ENCODE results near the gene CD248. TPM values are rescaled to one million over a fixed set of nuclear protein-coding genes. Genes with fewer than 3 reads are reported as not detected.

CD248 gene
- polyA plus RNA-seq, 1 experiment = 180 TPM

GRCh38 chr11:66299186-66299585 is 17.7 kb downstream of the CD248 start:
- CTCF ChIA-PET = interaction anchor here (1.1 to 2.3 kb wide), 3 partner anchors 9 to 108 kb away, joined by 3 to 10 read pairs (median 3); no protein-coding TSS in a partner anchor
- Histone ChIP-seq H3K36me3 (ENCODE audit: control insufficient read depth, insufficient read depth, low read length) (no peaks in the 10 kb centered on the region), H3K27me3 (ENCODE audit: control insufficient read depth, insufficient read depth, low read length) (peaks cover 2% of the 10 kb centered on the region), H3K4me3 (ENCODE audit: low read depth, low read length) (no peak overlapping the region)
- TF ChIP-seq, protein P1, sequence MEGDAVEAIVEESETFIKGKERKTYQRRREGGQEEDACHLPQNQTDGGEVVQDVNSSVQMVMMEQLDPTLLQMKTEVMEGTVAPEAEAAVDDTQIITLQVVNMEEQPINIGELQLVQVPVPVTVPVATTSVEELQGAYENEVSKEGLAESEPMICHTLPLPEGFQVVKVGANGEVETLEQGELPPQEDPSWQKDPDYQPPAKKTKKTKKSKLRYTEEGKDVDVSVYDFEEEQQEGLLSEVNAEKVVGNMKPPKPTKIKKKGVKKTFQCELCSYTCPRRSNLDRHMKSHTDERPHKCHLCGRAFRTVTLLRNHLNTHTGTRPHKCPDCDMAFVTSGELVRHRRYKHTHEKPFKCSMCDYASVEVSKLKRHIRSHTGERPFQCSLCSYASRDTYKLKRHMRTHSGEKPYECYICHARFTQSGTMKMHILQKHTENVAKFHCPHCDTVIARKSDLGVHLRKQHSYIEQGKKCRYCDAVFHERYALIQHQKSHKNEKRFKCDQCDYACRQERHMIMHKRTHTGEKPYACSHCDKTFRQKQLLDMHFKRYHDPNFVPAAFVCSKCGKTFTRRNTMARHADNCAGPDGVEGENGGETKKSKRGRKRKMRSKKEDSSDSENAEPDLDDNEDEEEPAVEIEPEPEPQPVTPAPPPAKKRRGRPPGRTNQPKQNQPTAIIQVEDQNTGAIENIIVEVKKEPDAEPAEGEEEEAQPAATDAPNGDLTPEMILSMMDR (IDR thresholded peaks at IDR 0.05; ENCODE audit: insufficient read depth, low read depth, low read length) = no peak
- POLR2A ChIA-PET = no interaction called here
- DNase-seq (ENCODE audit: low read depth) = no peak

DNA sequence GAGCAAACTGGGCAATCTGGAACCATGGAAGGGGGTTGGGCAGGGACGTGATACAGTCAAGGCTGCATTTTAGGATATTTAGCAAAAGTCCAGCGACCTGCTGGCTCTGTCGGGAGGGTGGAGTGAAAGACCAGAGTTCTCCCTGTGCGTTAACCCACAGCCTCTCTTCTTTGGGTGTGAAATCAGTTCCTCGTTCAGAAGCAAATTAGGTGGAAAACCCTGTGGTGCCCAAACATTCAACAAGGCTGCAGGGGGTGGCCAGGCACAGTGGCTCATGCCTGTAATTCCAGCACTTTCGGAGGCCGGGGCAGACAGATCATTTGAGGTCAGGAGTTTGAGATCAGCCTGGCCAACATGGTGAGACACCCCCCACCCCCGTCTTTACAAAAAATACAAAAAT is 19.2 kb downstream of the CD248 start:
- CTCF ChIA-PET = interaction anchor here (0.9 to 2.1 kb wide), 5 partner anchors 11 to 91 kb away, joined by 3 to 14 read pairs (median 4); no protein-coding TSS in a partner anchor
- Histone ChIP-seq H3K27me3 (ENCODE audit: control insufficient read depth, insufficient read depth, low read length) (peaks cover 14% of the 10 kb centered on the region), H3K4me3 (ENCODE audit: low read depth, low read length) (no peak overlapping the region), H3K36me3 (ENCODE audit: control insufficient read depth, insufficient read depth, low read length) (no peaks in the 10 kb centered on the region)
- POLR2A ChIA-PET = interaction anchor here (0.5 kb wide), 1 partner anchor 8 kb away, joined by 3 read pairs; the partner anchor contains the start of gene YIF1A
- TF ChIP-seq, protein P1 (IDR thresholded peaks at IDR 0.05; ENCODE audit: insufficient read depth, low read depth, low read length) = no peak
- no peak for DNase-seq (ENCODE audit: low read depth)

- Histone ChIP-seq H3K36me3 (ENCODE audit: control insufficient read depth, insufficient read depth, low read length) (no peaks in the 10 kb centered on the region), H3K27me3 (ENCODE audit: control insufficient read depth, insufficient read depth, low read length) (peaks cover 23% of the 10 kb centered on the region), H3K4me3 (ENCODE audit: low read depth, low read length) (no peak overlapping the region)
- TF ChIP-seq, protein P1 (IDR thresholded peaks at IDR 0.05; ENCODE audit: insufficient read depth, low read depth, low read length) = no peak
- ChIA-PET POLR2A (no interaction called here), CTCF (interaction anchor here (1.4 to 1.6 kb wide), 3 partner anchors 12 to 114 kb away, joined by 4 to 7 read pairs (median 5); no protein-coding TSS in a partner anchor)
- DNase-seq (ENCODE audit: low read depth) = no peak
These were observed 21.9 kb downstream of the CD248 start for GRCh38 chr11:66294626-66295620.

DNA sequence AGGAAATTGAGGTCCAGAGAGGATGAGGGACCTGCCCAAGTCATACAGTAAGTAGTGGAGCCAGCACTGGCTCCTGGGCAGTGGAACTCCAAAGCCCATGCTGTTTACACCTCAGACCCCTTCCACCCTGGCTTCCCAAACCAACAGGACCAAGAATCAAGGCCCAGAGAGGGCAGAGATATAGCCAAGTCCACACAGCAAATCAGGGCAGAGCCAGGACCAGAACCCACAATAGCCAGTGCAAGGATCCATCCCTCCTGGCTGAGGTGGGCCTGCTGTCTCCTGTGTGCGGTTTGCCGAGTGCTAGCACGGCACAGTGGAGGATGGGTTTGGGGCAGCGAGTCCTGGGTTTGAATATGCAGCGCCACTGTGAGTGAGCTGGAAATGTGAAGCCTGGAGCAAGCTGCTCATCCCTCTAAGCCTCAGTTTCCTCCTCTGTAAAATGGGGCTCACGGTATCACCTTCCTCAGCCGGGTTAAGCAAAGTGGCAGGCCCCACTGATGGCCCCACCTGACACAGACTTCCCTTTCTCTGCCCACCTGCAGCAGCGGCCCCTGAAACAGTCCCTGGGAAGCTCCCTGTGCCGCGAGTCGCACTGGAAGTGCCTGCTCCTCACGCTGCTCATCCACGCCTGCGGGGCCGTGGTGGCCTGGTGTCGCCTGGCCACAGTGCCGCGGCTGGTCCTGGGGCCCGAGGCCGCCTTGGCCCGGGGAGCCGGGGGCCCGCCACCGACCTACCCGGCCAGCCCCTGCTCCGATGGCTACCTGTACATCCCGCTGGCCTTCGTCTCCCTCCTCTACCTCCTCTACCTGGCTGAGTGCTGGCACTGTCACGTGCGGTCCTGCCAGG is 22.8 kb downstream of the CD248 start:
- TF ChIP-seq, protein P1 (IDR thresholded peaks at IDR 0.05; ENCODE audit: insufficient read depth, low read depth, low read length) = no peak
- POLR2A ChIA-PET = no interaction called here
- CTCF ChIA-PET = interaction anchor here (0.8 kb wide), 1 partner anchor 11 kb away, joined by 3 read pairs; no protein-coding TSS in a partner anchor
- Histone ChIP-seq H3K27me3 (ENCODE audit: control insufficient read depth, insufficient read depth, low read length) (peaks cover 23% of the 10 kb centered on the region), H3K36me3 (ENCODE audit: control insufficient read depth, insufficient read depth, low read length) (no peaks in the 10 kb centered on the region), H3K4me3 (ENCODE audit: low read depth, low read length) (no peak overlapping the region)
- no peak for DNase-seq (ENCODE audit: low read depth)
